Testis (tissue), 3 donors: ENCODE data around the gene TREH. TPM values are rescaled to one million over a fixed set of nuclear protein-coding genes. Genes with fewer than 3 reads are reported as not detected.
A peak's percentile ranks its signal among the peaks of the same experiment; 100 is the strongest.

Experiments used
- DNase-seq: peaks from one replicate; pipeline ENCODE4 v3.0.0-alpha.2; 2019
- H3K27ac ChIP-seq, 2 donors: fragments of 200-600 bp; sonication (generic); one replicate each; pipeline ENCODE4 v1.5.1; 2019
- H3K27me3 ChIP-seq: fragments of 200-600 bp; sonication (generic); one replicate; pipeline ENCODE4 v1.5.1; 2019
- H3K36me3 ChIP-seq: fragments of 200-600 bp; sonication (generic); one replicate; pipeline ENCODE4 v1.5.1; 2017; ENCODE audit warnings: low read depth; ENCODE audit errors: missing control alignments
- H3K4me1 ChIP-seq: fragments of 200-600 bp; sonication (generic); one replicate; pipeline ENCODE4 v1.5.1; 2019
- H3K4me3 ChIP-seq, 2 donors: fragments of 200-600 bp; sonication (generic); one replicate each; pipeline ENCODE4 v1.5.1; 2017 to 2019
- H3K9me3 ChIP-seq: fragments of 200-600 bp; sonication (generic); one replicate; pipeline ENCODE4 v1.5.1; 2017
- POLR2A ChIP-seq: fragments of 450-650 bp; IDR thresholded peaks from one replicate; pipeline ENCODE4 v1.6.1; 2017; ENCODE audit warnings: antibody characterized with exemption, mild to moderate bottlenecking, moderate library complexity
- WGBS, 2 donors: methylation state at CpG; one replicate each; pipeline ENCODE4 v1.1.5; 2018; 5-methylcytosine and 5-hydroxymethylcytosine counted together
- intact Hi-C: fragments of 100-400 bp; cut with DNase I; formaldehyde crosslinking; loops from one replicate; pipeline ENCODE4 v1.15.1; 2023; ENCODE audit warnings: low total_unique reads
- polyA plus RNA-seq: library from polyadenylated mRNA; stranded (reverse); fragments of 350-450 nt; fragmentation: Illumina TruSeq; extraction: RNeasy Lipid Tissue Mini Kit (QIAGEN cat#74804); gene quantifications from one replicate; pipeline ENCODE4 v1.2.3, GENCODE V29; 2014; ENCODE audit warnings: low read depth, low replicate concordance; ENCODE audit not compliant: insufficient read depth
- total RNA-seq, 2 donors: library from RNA; depleted of rRNA; stranded (reverse); fragments of >200 nt; gene quantifications; one replicate each; pipeline ENCODE4 v1.2.3, GENCODE V29; 2016
- TF ChIP-seq, protein P1 (sequence below), 3 experiments: fragments of 450-650 bp in 2 of 3; fragments of 200-600 bp in 1 of 3; sonication (generic) in 1 of 3; IDR thresholded peaks; one replicate each; pipeline ENCODE4 v1.5.1; 2016 to 2019; ENCODE audit warnings: antibody characterized with exemption in 3 of 3, mild to moderate bottlenecking in 2 of 3, moderate library complexity in 1 of 3

The TREH gene
- total and polyA plus RNA-seq, 3 donors from 2014 or later = 0.62 to 4.0 (median 1.7) TPM

DNA sequence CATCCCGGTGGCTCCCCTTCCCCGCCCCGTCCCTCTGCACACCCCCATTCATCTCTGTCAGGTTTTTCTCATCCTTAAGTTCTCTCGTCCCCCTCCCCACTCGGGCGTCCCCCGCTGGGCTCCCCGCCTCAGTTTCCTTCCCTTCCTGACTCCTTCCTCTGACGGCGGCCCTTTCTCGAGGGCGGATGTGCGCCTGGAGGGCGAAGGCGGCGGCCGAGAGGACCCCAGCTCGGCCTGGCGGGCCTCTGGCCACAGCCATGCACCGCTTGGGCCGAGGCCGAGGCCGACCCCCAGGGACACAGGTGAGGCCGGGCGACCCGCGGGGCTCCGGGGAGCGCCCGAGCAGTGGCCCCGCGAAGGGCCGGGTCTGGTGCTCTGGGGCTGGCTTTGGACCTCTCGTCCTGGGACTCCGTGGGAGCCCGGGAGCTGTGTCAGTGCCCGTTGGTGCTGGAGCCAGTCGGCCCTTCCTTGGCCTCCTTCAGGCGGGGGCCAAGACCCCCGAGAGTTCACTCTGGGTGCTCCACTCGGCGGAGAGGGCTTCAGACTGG, 69.2 kb downstream of the TREH start:
- Histone ChIP-seq H3K36me3 (no peaks in the 10 kb centered on the region), H3K27ac (peak overlapping the region; percentile 91 to 97), H3K4me3 (peak overlapping the region; percentile 33 to 55), H3K4me1 (peaks cover 25% of the 10 kb centered on the region), H3K9me3 (no peaks in the 10 kb centered on the region), H3K27me3 (no peaks in the 10 kb centered on the region)
- 14 to 20% methylated on average over 13 to 17 of the region's 42 CpGs for WGBS, 2 donors
- no peak for DNase-seq
- intact Hi-C loops = no loop called here
- TF ChIP-seq POLR2A = no peak
- TF ChIP-seq, protein P1, sequence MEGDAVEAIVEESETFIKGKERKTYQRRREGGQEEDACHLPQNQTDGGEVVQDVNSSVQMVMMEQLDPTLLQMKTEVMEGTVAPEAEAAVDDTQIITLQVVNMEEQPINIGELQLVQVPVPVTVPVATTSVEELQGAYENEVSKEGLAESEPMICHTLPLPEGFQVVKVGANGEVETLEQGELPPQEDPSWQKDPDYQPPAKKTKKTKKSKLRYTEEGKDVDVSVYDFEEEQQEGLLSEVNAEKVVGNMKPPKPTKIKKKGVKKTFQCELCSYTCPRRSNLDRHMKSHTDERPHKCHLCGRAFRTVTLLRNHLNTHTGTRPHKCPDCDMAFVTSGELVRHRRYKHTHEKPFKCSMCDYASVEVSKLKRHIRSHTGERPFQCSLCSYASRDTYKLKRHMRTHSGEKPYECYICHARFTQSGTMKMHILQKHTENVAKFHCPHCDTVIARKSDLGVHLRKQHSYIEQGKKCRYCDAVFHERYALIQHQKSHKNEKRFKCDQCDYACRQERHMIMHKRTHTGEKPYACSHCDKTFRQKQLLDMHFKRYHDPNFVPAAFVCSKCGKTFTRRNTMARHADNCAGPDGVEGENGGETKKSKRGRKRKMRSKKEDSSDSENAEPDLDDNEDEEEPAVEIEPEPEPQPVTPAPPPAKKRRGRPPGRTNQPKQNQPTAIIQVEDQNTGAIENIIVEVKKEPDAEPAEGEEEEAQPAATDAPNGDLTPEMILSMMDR (IDR thresholded peaks at IDR 0.05) = no peak

- intact Hi-C loops = no loop called here
- no peaks in the 10 kb centered on the region for H3K27me3 ChIP-seq
Measured at GRCh38 chr11:118609380-118610224, 69.8 kb downstream of the TREH start.

GRCh38 chr11:118608360-118609227, 70.9 kb downstream of the TREH start:
- TF ChIP-seq, protein P1 (IDR thresholded peaks at IDR 0.05) = no peak
- intact Hi-C loops = no loop called here
- H3K4me3 ChIP-seq = peak overlapping the region; percentile 63 to 87
- H3K4me1 ChIP-seq = peaks cover 42% of the 10 kb centered on the region
- H3K9me3 ChIP-seq = no peaks in the 10 kb centered on the region
- WGBS, 2 donors = 7 to 10% methylated on average over 38 to 46 of the region's 69 CpGs
- peak; percentile 78 for DNase-seq
- H3K27me3 ChIP-seq = no peaks in the 10 kb centered on the region
- H3K36me3 ChIP-seq = no peaks in the 10 kb centered on the region
- H3K27ac ChIP-seq = peak overlapping the region; percentile 91 to 97

More at GRCh38 chr11:118609380-118610224, 69.8 kb downstream of the TREH start:
- H3K27ac ChIP-seq = peak overlapping the region; percentile 91 to 97
- WGBS, 2 donors = 10 to 13% methylated on average over 27 to 54 of the region's 57 CpGs
- no peaks in the 10 kb centered on the region for H3K9me3 ChIP-seq
- TF ChIP-seq, protein P1 (IDR thresholded peaks at IDR 0.05) = no peak
- no peak for TF ChIP-seq POLR2A
- peaks cover 32% of the 10 kb centered on the region for H3K4me1 ChIP-seq
- H3K4me3 ChIP-seq = peak overlapping the region; percentile 33 to 55
- H3K36me3 ChIP-seq = no peaks in the 10 kb centered on the region
- no peak for DNase-seq

- intact Hi-C loops = no loop called here
- no peaks in the 10 kb centered on the region for H3K36me3 ChIP-seq
- no peaks in the 10 kb centered on the region for H3K9me3 ChIP-seq
- TF ChIP-seq, protein P1 (IDR thresholded peaks at IDR 0.05) = peak in 1 of 3 experiments; percentile 36
- TF ChIP-seq POLR2A = no peak
- peak; percentile 70 for DNase-seq
- peaks cover 45% of the 10 kb centered on the region for H3K4me1 ChIP-seq
- H3K4me3 ChIP-seq = peak within 1 kb of the TSS; percentile 63 to 87
- WGBS, 2 donors = 0 to 1% methylated on average over 28 to 66 of the region's 72 CpGs
- no peaks in the 10 kb centered on the region for H3K27me3 ChIP-seq
- peak within 1 kb of the TSS; percentile 91 to 97 for H3K27ac ChIP-seq
Measured at GRCh38 chr11:118607401-118608359, 71.8 kb downstream of the TREH start, which contains the start of gene PHLDB1. TSS of gene PHLDB1 (plus strand) at chr11:118607615. CDS start at chr11:118613837, 6,222 bp downstream.
